GM23338 (cell line): ENCODE results near the gene GTSE1. TPM values are rescaled to one million over a fixed set of nuclear protein-coding genes. Genes with fewer than 3 reads are reported as not detected.

ENCODE experiments used
- ATAC-seq: fragments of 200-7000 bp; cut with Tn5 transposase; 3 replicates; pipeline ENCODE4 v1.9.1; 2020
- DNase-seq: peaks from one replicate; pipeline ENCODE4 v3.0.0-alpha.2; 2015; ENCODE audit warnings: low spot score
- H2AFZ ChIP-seq: fragments of 200-600 bp; sonication (generic); 2 replicates; pipeline ENCODE4 v1.8.0; 2016; ENCODE audit warnings: antibody characterized with exemption, mild to moderate bottlenecking, moderate library complexity
- H3F3A ChIP-seq: fragments of 200-600 bp; sonication (generic); replicated peaks from 2 replicates; pipeline ENCODE4 v1.8.0; 2017; ENCODE audit warnings: antibody characterized with exemption, mixed run types, low read depth
- H3K27ac ChIP-seq: fragments of 200-600 bp; sonication (generic); 2 replicates; pipeline ENCODE4 v1.6.1; 2016; ENCODE audit warnings: low read depth
- H3K27me3 ChIP-seq: fragments of 200-600 bp; sonication (generic); 2 replicates; pipeline ENCODE4 v1.8.0; 2016; ENCODE audit warnings: mild to moderate bottlenecking, mixed run types, moderate library complexity; ENCODE audit not compliant: insufficient read depth
- H3K36me3 ChIP-seq: fragments of 200-600 bp; sonication (generic); 2 replicates; pipeline ENCODE4 v1.8.0; 2016; ENCODE audit warnings: mild to moderate bottlenecking; ENCODE audit not compliant: insufficient read depth
- H3K4me1 ChIP-seq: fragments of 200-600 bp; sonication (generic); 2 replicates; pipeline ENCODE4 v1.8.0; 2016; ENCODE audit warnings: mild to moderate bottlenecking, moderate library complexity; ENCODE audit not compliant: insufficient read depth
- H3K4me2 ChIP-seq: fragments of 200-600 bp; sonication (generic); 2 replicates; pipeline ENCODE4 v1.7.1; 2017; ENCODE audit warnings: mixed run types
- H3K4me3 ChIP-seq: fragments of 200-600 bp; sonication (generic); 2 replicates; pipeline ENCODE4 v1.6.1; 2016; ENCODE audit warnings: mixed run types
- H3K79me2 ChIP-seq: fragments of 200-600 bp; sonication (generic); replicated peaks from 2 replicates; pipeline ENCODE4 v1.8.0; 2017; ENCODE audit warnings: mild to moderate bottlenecking; ENCODE audit not compliant: insufficient read depth
- H3K9me2 ChIP-seq: fragments of 200-600 bp; sonication (generic); 2 replicates; pipeline ENCODE4 v1.8.0; 2017; ENCODE audit not compliant: insufficient read depth
- H4K20me1 ChIP-seq: fragments of 200-600 bp; sonication (generic); replicated peaks from 2 replicates; pipeline ENCODE4 v1.8.0; 2017; ENCODE audit warnings: mild to moderate bottlenecking; ENCODE audit not compliant: insufficient read depth
- H3K27ac Mint-ChIP-seq: 2 replicates; pipeline ENCODE4 v1.8.0; 2020; ENCODE audit warnings: inconsistent platforms, mild to moderate bottlenecking, moderate library complexity, mixed read lengths
- H3K27me3 Mint-ChIP-seq: 3 replicates; pipeline ENCODE4 v1.8.0; 2022; ENCODE audit warnings: low read depth, mild to moderate bottlenecking, moderate library complexity, mixed read lengths, inconsistent platforms; ENCODE audit not compliant: insufficient read depth, poor library complexity
- H3K36me3 Mint-ChIP-seq: 3 replicates; pipeline ENCODE4 v1.8.0; 2021; ENCODE audit warnings: low read depth, mild to moderate bottlenecking, inconsistent platforms, moderate library complexity, mixed read lengths
- H3K4me1 Mint-ChIP-seq: 3 replicates; pipeline ENCODE4 v1.8.0; 2020; ENCODE audit warnings: mild to moderate bottlenecking, inconsistent platforms, mixed read lengths
- H3K4me3 Mint-ChIP-seq: 3 replicates; pipeline ENCODE4 v1.8.0; 2021; ENCODE audit warnings: moderate library complexity, mild to moderate bottlenecking, inconsistent platforms, mixed read lengths
- H3K9me3 Mint-ChIP-seq: 3 replicates; pipeline ENCODE4 v1.8.0; 2020; ENCODE audit warnings: moderate library complexity, mild to moderate bottlenecking, inconsistent platforms, mixed read lengths
- CREB1 ChIP-seq: fragments of 250-450 bp; sonication (Bioruptor Pico); IDR thresholded peaks from 2 replicates; pipeline ENCODE4 v1.5.0; 2020; ENCODE audit warnings: low read depth, mild to moderate bottlenecking, moderate library complexity
- CTCF ChIP-seq, 2 experiments: fragments of 200-600 bp in 1 of 2; sonication (generic) in 1 of 2; conservative IDR thresholded peaks; 2 replicates each; pipeline versions ENCODE4 v1.5.1 to v1.6.1; 2016 to 2017; ENCODE audit warnings: antibody characterized with exemption in 2 of 2, low read depth in 2 of 2, mild to moderate bottlenecking in 2 of 2, moderate library complexity in 1 of 2
- ETS1 ChIP-seq: IDR thresholded peaks from 2 replicates; pipeline ENCODE4 v1.6.1; 2016; ENCODE audit warnings: antibody characterized with exemption
- EZH2 ChIP-seq: fragments of 200-600 bp; sonication (generic); IDR thresholded peaks from one replicate; pipeline ENCODE4 v1.8.0; 2017; ENCODE audit warnings: antibody characterized with exemption, mild to moderate bottlenecking, low read depth; ENCODE audit not compliant: unreplicated experiment
- EZH2phosphoT487 ChIP-seq: fragments of 200-600 bp; sonication (generic); IDR thresholded peaks from one replicate; pipeline ENCODE4 v1.8.1; 2018; ENCODE audit warnings: antibody characterized with exemption; ENCODE audit not compliant: unreplicated experiment
- JUNB ChIP-seq: IDR thresholded peaks from one replicate; pipeline ENCODE4 v1.6.1; 2016; ENCODE audit warnings: antibody characterized with exemption; ENCODE audit not compliant: unreplicated experiment
- NANOG ChIP-seq: IDR thresholded peaks from 2 replicates; pipeline ENCODE4 v1.6.1; 2016; ENCODE audit warnings: antibody characterized with exemption, borderline replicate concordance
- POLR2AphosphoS5 ChIP-seq: IDR thresholded peaks from 2 replicates; pipeline ENCODE4 v1.6.1; 2016; ENCODE audit warnings: antibody characterized with exemption, low read depth
- REST ChIP-seq: IDR thresholded peaks from one replicate; pipeline ENCODE4 v1.6.1; 2018; ENCODE audit warnings: antibody characterized with exemption; ENCODE audit not compliant: unreplicated experiment
- STAT1 ChIP-seq: IDR thresholded peaks from one replicate; pipeline ENCODE4 v1.6.1; 2016; ENCODE audit warnings: antibody characterized with exemption; ENCODE audit not compliant: unreplicated experiment
- ZNF114 ChIP-seq: fragments of 250-450 bp; sonication (Bioruptor Pico); IDR thresholded peaks from 2 replicates; pipeline ENCODE4 v1.5.0; 2020; ENCODE audit warnings: mild to moderate bottlenecking, moderate library complexity
- ZNF331 ChIP-seq: fragments of 250-450 bp; sonication (Bioruptor Pico); IDR thresholded peaks from 2 replicates; pipeline ENCODE4 v1.5.0; 2020; ENCODE audit warnings: low read depth, mild to moderate bottlenecking, moderate library complexity
- ZNF462 ChIP-seq: fragments of 250-450 bp; sonication (Bioruptor Pico); IDR thresholded peaks from 2 replicates; pipeline ENCODE4 v1.5.0; 2020; ENCODE audit warnings: mild to moderate bottlenecking, moderate library complexity
- polyA plus RNA-seq: library from polyadenylated mRNA; unstranded; fragments of >200 nt; fragmentation: Nextera tagmentation; extraction: Ambion mirVana; gene quantifications from 2 replicates; pipeline ENCODE4 v1.2.1, GENCODE V29; 2016
- total RNA-seq: library from RNA; depleted of rRNA; stranded (reverse); fragments of >200 nt; shearing (Covaris generic); gene quantifications from 2 replicates; pipeline ENCODE4 v1.2.3, GENCODE V29; 2014

The GTSE1 gene
- total and polyA plus RNA-seq, 2 experiments from 2014 or later: 26.3 to 28.6 TPM

- Histone ChIP-seq H2AFZ (no peak overlapping the region), H3F3A (0 out of 2 replicates have a peak, but pooled peaks cover 3% of the 10 kb centered on the region), H4K20me1 (peaks cover 11% of the 10 kb centered on the region), H3K4me3 (no peak overlapping the region), H3K27ac (no peak overlapping the region), H3K79me2 (peaks cover 18% of the 10 kb centered on the region; the same call in 1 of the 2 replicates), H3K9me2 (no peaks in the 10 kb centered on the region), H3K4me2 (no peak overlapping the region), H3K4me1 (no peaks in the 10 kb centered on the region), H3K27me3 (no peaks in the 10 kb centered on the region), H3K36me3 (peaks cover 34% of the 10 kb centered on the region)
- DNase-seq (no peak), ATAC-seq (no peak)
- H3K27me3 Mint-ChIP-seq: peaks cover 2% of the 10 kb centered on the region
- no peaks in the 10 kb centered on the region for H3K4me1 Mint-ChIP-seq
- no peak for TF ChIP-seq ZNF331 (CRISPR knock-in tag)
- TF ChIP-seq POLR2AphosphoS5: no peak
- no peak for TF ChIP-seq ZNF462 (CRISPR knock-in tag)
- TF ChIP-seq ETS1: no peak
- no peak for TF ChIP-seq CREB1 (CRISPR knock-in tag)
- no peak for TF ChIP-seq ZNF114
- no peak for TF ChIP-seq EZH2
- no peak for TF ChIP-seq REST
- TF ChIP-seq CTCF (conservative IDR thresholded peaks at IDR 0.05; ENCODE audit: low read depth in 2 of 2): no peak
- no peak for TF ChIP-seq EZH2phosphoT487
- no peak for TF ChIP-seq STAT1
- no peak for TF ChIP-seq JUNB
- no peak for TF ChIP-seq NANOG
- no peak overlapping the region for H3K4me3 Mint-ChIP-seq
- H3K27ac Mint-ChIP-seq: no peak overlapping the region
- no peaks in the 10 kb centered on the region; the same call in 2 of the 3 replicates for H3K9me3 Mint-ChIP-seq
- H3K36me3 Mint-ChIP-seq: peaks cover 87% of the 10 kb centered on the region
Measured at GRCh38 chr22:46348099-46348695, 51.5 kb downstream of the GTSE1 start.
